Ascending aorta (tissue), 2 donors: ENCODE data around the gene COQ5. TPM values are rescaled to one million over a fixed set of nuclear protein-coding genes. Genes with fewer than 3 reads are reported as not detected.

ENCODE experiments used
- DNase-seq, 2 donors: peaks; one replicate each; pipeline ENCODE4 v3.0.0-alpha.2; 2019; ENCODE audit warnings: low spot score in 2 of 2
- H3K27ac ChIP-seq, 2 donors: fragments of 200-600 bp; sonication (generic); one replicate each; pipeline ENCODE4 v1.5.1; 2016 to 2017; ENCODE audit warnings: mild to moderate bottlenecking in 1 of 2
- H3K27me3 ChIP-seq: fragments of 200-600 bp; sonication (generic); one replicate; pipeline ENCODE4 v1.5.1; 2017
- H3K36me3 ChIP-seq, 2 donors: fragments of 200-600 bp; sonication (generic); one replicate each; pipeline ENCODE4 v1.5.1; 2016
- H3K4me1 ChIP-seq, 2 donors: fragments of 200-600 bp; sonication (generic); one replicate each; pipeline ENCODE4 v1.5.1; 2016 to 2017; ENCODE audit warnings: mild to moderate bottlenecking in 1 of 2
- H3K4me3 ChIP-seq, 2 donors: fragments of 200-600 bp; sonication (generic); one replicate each; pipeline ENCODE4 v1.5.1; 2016 to 2017; ENCODE audit warnings: mild to moderate bottlenecking in 1 of 2
- H3K9me3 ChIP-seq, 2 donors: fragments of 200-600 bp; sonication (generic); one replicate each; pipeline ENCODE4 v1.5.1; 2016
- CTCF ChIP-seq, 3 experiments: fragments of 200-600 bp in 2 of 3; fragments of 450-650 bp in 1 of 3; sonication (generic) in 2 of 3; IDR thresholded peaks; one replicate each; pipeline ENCODE4 v1.5.1; 2016 to 2019; ENCODE audit warnings: antibody characterized with exemption in 3 of 3, mild to moderate bottlenecking in 1 of 3, moderate library complexity in 1 of 3
- intact Hi-C: fragments of 100-400 bp; cut with DNase I; formaldehyde crosslinking; loops from one replicate; pipeline ENCODE4 v1.15.1; 2023
- total RNA-seq: library from RNA; depleted of rRNA; stranded (reverse); fragments of >200 nt; gene quantifications from one replicate; pipeline ENCODE4 v1.1.0, GENCODE V29; 2016

Gene COQ5
- total RNA-seq, 1 donor from 2014 or later = 5.9 TPM

GRCh38 chr12:120469450-120470149 lies 59.4 kb downstream of the COQ5 start, which contains the start of gene SRSF9:
SRSF9 (minus strand) TSS chr12:120469748; CDS start chr12:120469609, 139 bp downstream.
- H3K9me3 ChIP-seq = no peaks in the 10 kb centered on the region
- intact Hi-C loops = loop anchor here (1.0 to 2.0 kb wide), 2 partner anchors 23 to 27 kb away; partner anchors contain the start of genes DYNLL1, GATC and TRIAP1
- peak; percentile 85 to 98 for DNase-seq
- peaks cover 10 to 15% of the 10 kb centered on the region in 2 donors for H3K36me3 ChIP-seq
- H3K27ac ChIP-seq = peak within 1 kb of the TSS; percentile 94
- peak within 1 kb of the TSS; percentile 97 to 99 for H3K4me3 ChIP-seq
- peak; percentile 92 to 96 (median 93) for TF ChIP-seq CTCF (IDR thresholded peaks at IDR 0.05)
- no peaks in the 10 kb centered on the region for H3K27me3 ChIP-seq
- H3K4me1 ChIP-seq = peaks cover 8 to 32% of the 10 kb centered on the region in 2 donors

- Histone ChIP-seq H3K27ac (peak overlapping the region; percentile 94), H3K27me3 (no peaks in the 10 kb centered on the region), H3K36me3 (peaks cover 17 to 22% of the 10 kb centered on the region in 2 donors), H3K9me3 (no peaks in the 10 kb centered on the region), H3K4me1 (peaks cover 8 to 32% of the 10 kb centered on the region in 2 donors), H3K4me3 (peak overlapping the region; percentile 97 to 99)
- intact Hi-C loops = loop anchor here (1.0 to 2.0 kb wide), 2 partner anchors 22 to 27 kb away; partner anchors contain the start of genes DYNLL1, GATC and TRIAP1
- DNase-seq = peak in 1 of 2 donors; percentile 69
- no peak for TF ChIP-seq CTCF (IDR thresholded peaks at IDR 0.05)
Observed at GRCh38 chr12:120468821-120469449, 60.0 kb downstream of the COQ5 start.

- no peaks in the 10 kb centered on the region for H3K27me3 ChIP-seq
- H3K9me3 ChIP-seq = no peaks in the 10 kb centered on the region
- intact Hi-C loops = loop anchor here (2.0 kb wide), 1 partner anchor 22 kb away; the partner anchor contains the start of genes GATC and TRIAP1
- H3K4me1 ChIP-seq = peaks cover 8 to 32% of the 10 kb centered on the region in 2 donors
- peak overlapping the region; percentile 94 for H3K27ac ChIP-seq
- DNase-seq = peak in 1 of 2 donors; percentile 69
- TF ChIP-seq CTCF (IDR thresholded peaks at IDR 0.05) = no peak
- H3K4me3 ChIP-seq = peak overlapping the region; percentile 97 to 99
- H3K36me3 ChIP-seq = peaks cover 22 to 27% of the 10 kb centered on the region in 2 donors
Observed at GRCh38 chr12:120468325-120468820, 60.6 kb downstream of the COQ5 start.

- peaks cover 32 to 36% of the 10 kb centered on the region in 2 donors for H3K36me3 ChIP-seq
- no peak overlapping the region for H3K27ac ChIP-seq
- intact Hi-C loops = no loop called here
- no peaks in the 10 kb centered on the region for H3K27me3 ChIP-seq
- no peak overlapping the region for H3K4me3 ChIP-seq
- peaks cover 8 to 32% of the 10 kb centered on the region in 2 donors for H3K4me1 ChIP-seq
- no peak for DNase-seq
- no peaks in the 10 kb centered on the region for H3K9me3 ChIP-seq
- TF ChIP-seq CTCF (IDR thresholded peaks at IDR 0.05) = no peak
Observed at GRCh38 chr12:120467439-120467838, 61.5 kb downstream of the COQ5 start.

- Histone ChIP-seq H3K27ac (no peak overlapping the region), H3K9me3 (no peaks in the 10 kb centered on the region), H3K36me3 (peaks cover 36 to 43% of the 10 kb centered on the region in 2 donors), H3K4me1 (peaks cover 8 to 32% of the 10 kb centered on the region in 2 donors), H3K27me3 (no peaks in the 10 kb centered on the region), H3K4me3 (peak overlapping the region in 1 of 2 donors; percentile 2)
- intact Hi-C loops = no loop called here
- TF ChIP-seq CTCF (IDR thresholded peaks at IDR 0.05) = peak; percentile 25 to 46 (median 33)
- no peak for DNase-seq
Observed at GRCh38 chr12:120466560-120467315, 62.2 kb downstream of the COQ5 start.
